GM21423 (cell line): Measurements from ENCODE around the gene DPYSL4.

Experiments
- ATAC-seq: cut with Tn5 transposase; IDR thresholded peaks from one replicate; pipeline ENCODE4 v1.9.1; 2021; ENCODE audit warnings: mild to moderate bottlenecking, moderate library complexity; ENCODE audit not compliant: unreplicated experiment

DPYSL4 gene

GRCh38 chr10:132239126-132240031 lies 52.6 kb downstream of the DPYSL4 start:
- ATAC-seq = no peak

DNA sequence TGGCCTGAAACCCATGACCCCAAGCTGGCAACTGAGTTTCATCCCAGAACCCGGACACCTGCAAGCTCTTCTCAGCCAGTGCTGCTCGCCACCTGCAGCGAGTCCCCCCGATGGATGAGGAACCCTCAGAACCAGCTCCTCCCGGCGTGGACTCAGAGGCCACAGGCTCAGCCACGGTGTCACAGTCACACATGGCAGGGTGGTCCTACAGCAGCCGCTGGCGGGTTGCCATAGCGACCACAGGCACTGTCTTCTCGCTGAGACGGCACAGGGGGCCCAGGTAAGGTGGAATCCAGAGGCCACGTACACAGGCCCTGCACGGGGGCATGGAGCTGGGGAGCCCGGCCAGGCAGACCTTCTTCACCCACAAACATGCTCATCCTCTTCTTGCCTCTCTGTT lies 53.4 kb downstream of the DPYSL4 start:
- ATAC-seq = no peak

DNA sequence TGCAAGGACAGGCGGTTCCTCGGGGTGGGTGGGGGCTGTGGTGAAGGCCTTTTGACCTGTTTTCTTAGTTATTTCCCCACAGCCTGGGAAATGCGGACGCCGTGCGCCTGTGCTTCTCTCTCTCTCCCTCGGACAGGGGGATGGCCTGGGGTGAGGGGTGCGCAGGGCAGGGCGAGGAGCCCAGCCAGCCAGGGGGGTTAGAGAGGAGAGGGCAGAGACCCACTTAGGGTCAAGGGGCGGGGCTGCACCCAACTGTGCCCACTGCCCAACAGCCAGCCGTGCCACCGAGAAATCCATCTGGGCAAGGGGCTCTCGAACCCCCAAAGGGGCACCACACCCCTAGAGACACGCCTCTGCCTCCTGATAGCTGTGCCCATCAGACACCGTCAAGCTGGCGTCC lies 53.8 kb downstream of the DPYSL4 start:
- ATAC-seq = no peak

DNA sequence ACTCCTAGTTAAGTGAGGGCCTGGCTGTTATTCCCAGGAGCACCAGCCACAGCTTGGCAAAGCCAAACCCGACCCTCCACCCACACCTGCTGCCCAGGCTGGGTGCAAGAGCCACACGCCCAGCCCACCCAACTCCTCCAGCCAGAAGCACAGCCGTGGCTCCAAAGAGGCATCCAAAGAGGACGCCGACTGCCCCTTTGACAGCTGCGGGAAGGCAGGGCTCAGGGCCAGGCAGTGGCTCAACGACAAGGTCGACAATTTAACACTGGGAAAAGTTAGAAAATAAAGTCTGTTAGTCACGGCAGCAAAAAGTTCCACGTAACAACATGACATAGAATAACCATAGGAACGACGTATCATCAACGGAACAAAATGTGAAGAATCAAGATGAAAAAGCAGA lies 54.3 kb downstream of the DPYSL4 start:
- ATAC-seq = no peak

GRCh38 chr10:132241496-132241895 lies 54.7 kb downstream of the DPYSL4 start:
- ATAC-seq = no peak

DNA sequence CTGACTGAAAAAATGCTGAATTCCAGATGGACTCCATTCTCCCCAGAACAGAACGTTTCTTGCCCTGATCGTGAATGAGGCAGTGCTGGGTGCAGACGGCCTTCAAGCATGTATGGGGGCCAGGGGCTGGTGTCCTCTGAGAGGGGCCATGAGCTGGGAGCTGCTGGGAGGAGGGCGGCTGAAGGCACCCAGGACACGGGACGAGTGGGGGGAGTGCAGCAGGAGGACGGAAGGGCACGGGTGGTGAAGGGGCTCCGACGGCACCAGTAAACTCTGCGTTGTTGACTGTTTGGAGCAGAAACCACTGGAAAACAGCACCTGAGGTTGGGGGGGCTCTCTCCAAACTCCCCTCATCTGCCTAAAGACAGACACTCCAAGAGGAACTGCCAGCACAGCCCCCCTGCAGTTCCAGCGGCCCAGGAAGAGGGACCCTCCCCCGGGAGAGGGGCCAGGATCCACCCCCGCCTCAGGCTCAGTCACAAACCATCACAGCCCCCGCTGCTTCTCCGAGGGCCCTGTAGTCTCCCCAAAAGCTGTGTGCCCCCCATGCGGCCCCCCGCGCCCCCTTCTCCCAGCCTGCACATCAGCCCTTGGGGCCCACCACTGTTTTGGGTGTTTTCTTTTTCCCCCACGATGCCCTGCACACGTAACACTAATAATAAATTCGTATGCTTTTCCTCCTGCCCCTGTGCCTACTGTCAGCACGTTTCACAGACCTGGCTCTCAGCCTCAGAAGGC lies 55.5 kb downstream of the DPYSL4 start:
- ATAC-seq = no peak

GRCh38 chr10:132243141-132243540 lies 56.4 kb downstream of the DPYSL4 start:
- ATAC-seq = no peak

GRCh38 chr10:132243626-132244025 lies 56.9 kb downstream of the DPYSL4 start:
- ATAC-seq = no peak

GRCh38 chr10:132245056-132245455 lies 58.3 kb downstream of the DPYSL4 start:
- ATAC-seq = no peak

DNA sequence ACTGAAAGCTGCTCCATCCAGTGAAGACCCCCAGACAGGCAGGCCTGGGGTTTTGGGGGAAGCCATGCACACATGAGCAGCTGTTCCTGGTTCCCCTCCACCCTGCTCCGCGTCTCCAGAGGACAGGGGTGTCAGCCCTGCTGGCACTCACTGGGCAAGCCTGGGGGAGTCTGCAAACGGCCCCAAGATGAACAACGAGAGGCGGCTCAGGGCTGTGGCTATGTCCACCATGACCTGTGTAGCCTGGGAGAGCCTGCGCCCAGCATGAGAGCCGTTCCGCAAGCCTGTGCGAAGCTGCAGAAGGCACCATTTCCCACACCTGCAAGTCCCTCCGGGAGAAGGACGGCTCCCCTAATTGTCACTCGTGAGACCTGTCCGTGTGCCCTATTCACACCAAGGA lies 59.5 kb downstream of the DPYSL4 start:
- no peak for ATAC-seq

- ATAC-seq = no peak
Measured at GRCh38 chr10:132247943-132248342, 61.2 kb downstream of the DPYSL4 start.

GRCh38 chr10:132248455-132249225 lies 61.9 kb downstream of the DPYSL4 start:
- ATAC-seq = no peak

- ATAC-seq = no peak
Measured at GRCh38 chr10:132249226-132249724, 62.5 kb downstream of the DPYSL4 start.

GRCh38 chr10:132249824-132250375 lies 63.2 kb downstream of the DPYSL4 start:
- ATAC-seq = no peak

DNA sequence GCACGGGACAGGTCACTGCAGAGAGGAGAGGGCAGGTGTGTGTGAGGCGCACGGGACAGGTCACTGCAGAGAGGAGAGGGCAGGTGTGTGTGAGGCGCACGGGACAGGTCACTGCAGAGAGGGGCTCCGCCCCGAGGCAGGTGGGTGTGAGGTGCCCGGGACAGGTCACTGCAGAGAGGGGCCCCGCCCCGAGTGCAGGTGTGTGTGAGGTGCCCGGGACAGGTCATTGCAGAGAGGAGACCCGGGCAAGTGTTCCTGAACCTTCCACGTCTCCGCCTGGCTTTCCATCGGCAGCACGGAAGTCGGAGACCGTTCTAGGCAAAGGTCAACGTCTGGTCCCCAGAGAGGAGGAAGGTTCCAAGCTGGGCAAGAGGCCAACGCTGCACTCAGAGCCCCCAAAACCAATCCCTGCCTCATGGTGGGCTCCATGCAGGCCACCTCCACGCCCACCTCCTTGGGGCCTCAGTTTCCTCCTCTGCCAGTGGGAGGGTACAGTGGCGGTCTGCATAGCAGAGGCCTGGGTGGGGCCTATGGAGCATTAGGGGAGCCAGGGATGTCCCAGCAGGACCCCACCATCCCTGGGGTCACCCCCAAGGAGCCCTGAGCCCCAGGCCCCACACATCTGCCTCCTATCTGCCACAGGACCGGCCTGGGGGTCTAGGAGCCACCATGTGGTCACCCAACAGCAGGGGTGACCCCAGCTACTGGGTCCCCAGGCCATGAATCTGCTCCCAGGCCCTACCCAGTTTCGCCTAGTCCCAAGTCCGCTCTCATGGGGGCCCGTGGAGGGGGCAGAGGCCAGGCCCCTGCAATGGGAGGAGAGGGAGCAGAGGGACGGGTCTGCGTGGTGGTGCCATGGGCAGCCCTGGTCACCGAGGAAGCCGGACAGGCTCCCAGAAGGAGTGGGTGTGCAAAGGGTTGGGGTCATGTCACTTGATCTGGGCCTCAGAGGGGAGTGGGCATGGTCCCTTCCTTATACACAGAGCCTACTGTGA lies 64.0 kb downstream of the DPYSL4 start:
- ATAC-seq = no peak

DNA sequence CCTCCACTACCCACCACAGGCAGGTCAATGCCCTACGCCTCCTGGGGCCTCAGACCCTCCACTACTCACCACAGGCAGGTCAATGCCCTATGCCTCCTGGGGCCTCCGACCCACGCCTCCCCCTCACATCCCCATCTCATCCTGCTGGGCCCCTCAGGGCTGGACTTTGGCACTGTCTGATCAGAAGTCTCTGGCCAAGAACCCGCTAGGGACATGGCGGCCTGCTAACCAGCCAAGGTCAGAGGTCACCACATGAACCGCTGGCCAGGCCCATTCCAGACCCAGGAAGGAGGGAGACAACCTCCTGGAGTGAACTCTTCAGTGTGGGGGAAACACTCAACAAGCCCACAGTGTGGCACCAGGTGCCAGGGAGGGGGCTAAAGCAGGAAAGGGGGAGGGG lies 65.2 kb downstream of the DPYSL4 start:
- no peak for ATAC-seq

GRCh38 chr10:132252412-132252811 lies 65.7 kb downstream of the DPYSL4 start:
- ATAC-seq = no peak

DNA sequence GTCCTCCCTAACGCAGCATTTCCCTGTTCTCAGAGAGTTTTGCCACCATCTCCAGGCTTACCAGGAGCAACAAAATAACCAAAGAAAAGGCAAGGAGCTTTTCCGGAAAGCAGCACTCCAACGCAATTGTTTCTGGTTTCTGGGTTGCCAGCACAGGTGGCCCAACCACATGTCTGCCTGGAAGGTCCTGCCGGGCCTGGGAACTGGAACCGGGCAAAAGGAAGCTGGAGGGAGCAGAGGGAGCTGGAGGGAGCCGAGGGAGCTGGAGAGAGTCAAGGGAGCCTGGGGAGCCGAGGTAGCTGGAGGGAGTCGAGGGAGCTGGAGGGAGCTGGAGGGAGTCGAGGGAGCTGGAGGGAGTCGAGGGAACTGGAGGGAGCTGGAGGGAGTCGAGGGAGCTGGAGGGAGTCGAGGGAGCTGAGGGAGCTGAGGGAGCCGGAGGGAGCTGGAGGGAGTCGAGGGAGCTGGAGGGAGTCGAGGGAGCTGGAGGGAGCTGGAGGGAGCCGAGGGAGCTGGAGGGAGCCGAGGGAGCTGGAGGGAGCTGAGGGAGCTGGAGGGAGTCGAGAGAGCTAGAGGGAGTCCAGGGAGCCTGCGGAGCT lies 66.4 kb downstream of the DPYSL4 start:
- ATAC-seq = no peak

GRCh38 chr10:132254841-132255240 lies 68.1 kb downstream of the DPYSL4 start:
- no peak for ATAC-seq
